ENCODE results near the gene AK9. TPM values are rescaled to one million over a fixed set of nuclear protein-coding genes. Genes with fewer than 3 reads are reported as not detected.

The AK9 gene
- polyA plus RNA-seq, 1 donor from 2014 or later: 27.7 TPM

GRCh38 chr6:109447087-109447486, 243.9 kb downstream of the AK9 start:
- peaks cover 5% of the 10 kb centered on the region for H3K36me3 ChIP-seq (ENCODE audit: insufficient read depth, low read length)
- no peak overlapping the region for H3K4me3 ChIP-seq (ENCODE audit: low read length)
- TF ChIP-seq SMC3 (conservative IDR thresholded peaks at IDR 0.05; ENCODE audit: poor library complexity): no peak
- TF ChIP-seq, protein P1, sequence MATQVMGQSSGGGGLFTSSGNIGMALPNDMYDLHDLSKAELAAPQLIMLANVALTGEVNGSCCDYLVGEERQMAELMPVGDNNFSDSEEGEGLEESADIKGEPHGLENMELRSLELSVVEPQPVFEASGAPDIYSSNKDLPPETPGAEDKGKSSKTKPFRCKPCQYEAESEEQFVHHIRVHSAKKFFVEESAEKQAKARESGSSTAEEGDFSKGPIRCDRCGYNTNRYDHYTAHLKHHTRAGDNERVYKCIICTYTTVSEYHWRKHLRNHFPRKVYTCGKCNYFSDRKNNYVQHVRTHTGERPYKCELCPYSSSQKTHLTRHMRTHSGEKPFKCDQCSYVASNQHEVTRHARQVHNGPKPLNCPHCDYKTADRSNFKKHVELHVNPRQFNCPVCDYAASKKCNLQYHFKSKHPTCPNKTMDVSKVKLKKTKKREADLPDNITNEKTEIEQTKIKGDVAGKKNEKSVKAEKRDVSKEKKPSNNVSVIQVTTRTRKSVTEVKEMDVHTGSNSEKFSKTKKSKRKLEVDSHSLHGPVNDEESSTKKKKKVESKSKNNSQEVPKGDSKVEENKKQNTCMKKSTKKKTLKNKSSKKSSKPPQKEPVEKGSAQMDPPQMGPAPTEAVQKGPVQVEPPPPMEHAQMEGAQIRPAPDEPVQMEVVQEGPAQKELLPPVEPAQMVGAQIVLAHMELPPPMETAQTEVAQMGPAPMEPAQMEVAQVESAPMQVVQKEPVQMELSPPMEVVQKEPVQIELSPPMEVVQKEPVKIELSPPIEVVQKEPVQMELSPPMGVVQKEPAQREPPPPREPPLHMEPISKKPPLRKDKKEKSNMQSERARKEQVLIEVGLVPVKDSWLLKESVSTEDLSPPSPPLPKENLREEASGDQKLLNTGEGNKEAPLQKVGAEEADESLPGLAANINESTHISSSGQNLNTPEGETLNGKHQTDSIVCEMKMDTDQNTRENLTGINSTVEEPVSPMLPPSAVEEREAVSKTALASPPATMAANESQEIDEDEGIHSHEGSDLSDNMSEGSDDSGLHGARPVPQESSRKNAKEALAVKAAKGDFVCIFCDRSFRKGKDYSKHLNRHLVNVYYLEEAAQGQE (IDR thresholded peaks at IDR 0.05; ENCODE audit: borderline replicate concordance): no peak
- no peak for TF ChIP-seq EZH2 (IDR thresholded peaks at IDR 0.05; ENCODE audit: borderline replicate concordance, insufficient read depth, low read length, poor library complexity, severe bottlenecking)
- no peak for TF ChIP-seq CTCF (IDR thresholded peaks at IDR 0.05; ENCODE audit: poor library complexity, severe bottlenecking)
- TF ChIP-seq EP300 (conservative IDR thresholded peaks at IDR 0.05; ENCODE audit: poor library complexity, severe bottlenecking): no peak
- H4K20me1 ChIP-seq (ENCODE audit: insufficient read depth): no peaks in the 10 kb centered on the region
- H3K9me3 ChIP-seq (ENCODE audit: low read length): no peaks in the 10 kb centered on the region
- no peak overlapping the region for H3K27ac ChIP-seq (ENCODE audit: low read length)
- no peak overlapping the region for H3K4me2 ChIP-seq (ENCODE audit: low read length)
- no peak overlapping the region for H3K9ac ChIP-seq (ENCODE audit: low read length)
- H3K79me2 ChIP-seq (replicated peaks; ENCODE audit: insufficient read depth, low read length): no peaks in the 10 kb centered on the region
- no peaks in the 10 kb centered on the region for H3F3A ChIP-seq (ENCODE audit: insufficient read depth, low read length, poor library complexity, severe bottlenecking)
- H2AFZ ChIP-seq (ENCODE audit: low read depth, low read length): no peak overlapping the region
- H3K9me2 ChIP-seq (ENCODE audit: insufficient read depth, low read length): no peaks in the 10 kb centered on the region
- no peaks in the 10 kb centered on the region for H3K27me3 ChIP-seq (ENCODE audit: insufficient read depth, low read depth, low read length)

- Histone ChIP-seq H3K27ac (ENCODE audit: low read length) (no peak overlapping the region), H3F3A (ENCODE audit: insufficient read depth, low read length, poor library complexity, severe bottlenecking) (no peaks in the 10 kb centered on the region), H3K9me3 (ENCODE audit: low read length) (no peaks in the 10 kb centered on the region), H3K4me3 (ENCODE audit: low read length) (no peak overlapping the region), H3K9me2 (ENCODE audit: insufficient read depth, low read length) (no peaks in the 10 kb centered on the region), H3K27me3 (ENCODE audit: insufficient read depth, low read depth, low read length) (no peaks in the 10 kb centered on the region), H4K20me1 (ENCODE audit: insufficient read depth) (no peaks in the 10 kb centered on the region), H3K36me3 (ENCODE audit: insufficient read depth, low read length) (peaks cover 5% of the 10 kb centered on the region), H3K9ac (ENCODE audit: low read length) (no peak overlapping the region), H3K79me2 (replicated peaks; ENCODE audit: insufficient read depth, low read length) (no peaks in the 10 kb centered on the region), H3K4me2 (ENCODE audit: low read length) (no peak overlapping the region), H2AFZ (ENCODE audit: low read depth, low read length) (no peak overlapping the region)
- TF ChIP-seq EZH2 (IDR thresholded peaks at IDR 0.05; ENCODE audit: borderline replicate concordance, insufficient read depth, low read length, poor library complexity, severe bottlenecking) (no peak), MXI1 (conservative IDR thresholded peaks at IDR 0.05; ENCODE audit: poor library complexity, severe bottlenecking) (no peak), RAD21 (conservative IDR thresholded peaks at IDR 0.05) (no peak), SMC3 (conservative IDR thresholded peaks at IDR 0.05; ENCODE audit: poor library complexity) (no peak), TAF1 (IDR thresholded peaks at IDR 0.05; ENCODE audit: low read depth) (no peak), CTCF (IDR thresholded peaks at IDR 0.05; ENCODE audit: poor library complexity, severe bottlenecking) (no peak), EP300 (conservative IDR thresholded peaks at IDR 0.05; ENCODE audit: poor library complexity, severe bottlenecking) (no peak), POLR2AphosphoS5 (IDR thresholded peaks at IDR 0.05) (no peak)
- TF ChIP-seq, protein P1 (IDR thresholded peaks at IDR 0.05; ENCODE audit: borderline replicate concordance): no peak
Observed at GRCh38 chr6:109446541-109446940, 244.5 kb downstream of the AK9 start.

All from neural cell (in vitro differentiated cells).